HG02885 (cell line): ENCODE data around the gene GK.
"Not testable (repeated sequence)": the region's sequence is repeated elsewhere in the genome, so short reads cannot be mapped to it uniquely, and the experiment has no call there.

ENCODE experiments used
- ATAC-seq: cut with Tn5 transposase; IDR thresholded peaks from one replicate; pipeline ENCODE4 v1.9.1; 2021; ENCODE audit warnings: mild to moderate bottlenecking; ENCODE audit not compliant: unreplicated experiment, poor library complexity

The GK gene

GRCh38 chrX:30652527-30653414, 452 bp upstream of the GK start:
- peak; percentile 88 for ATAC-seq

GRCh38 chrX:30654386-30654785, 1.2 kb downstream of the GK start:
- ATAC-seq = not testable (repeated sequence)

GRCh38 chrX:30654989-30655607, 1.9 kb downstream of the GK start:
- no peak for ATAC-seq

- no peak for ATAC-seq
Observed at GRCh38 chrX:30655991-30656390, 2.8 kb downstream of the GK start.

GRCh38 chrX:30657196-30658161, 4.3 kb downstream of the GK start:
- no peak for ATAC-seq

- peak; percentile 35 for ATAC-seq
Observed at GRCh38 chrX:30659421-30659820, 6.2 kb downstream of the GK start.

GRCh38 chrX:30661228-30661627, 8.0 kb downstream of the GK start:
- ATAC-seq = no peak

GRCh38 chrX:30663322-30663721, 10.1 kb downstream of the GK start:
- no peak for ATAC-seq

- no peak for ATAC-seq
Observed at GRCh38 chrX:30665471-30665870, 12.2 kb downstream of the GK start.

- no peak for ATAC-seq
Observed at GRCh38 chrX:30666094-30666493, 12.9 kb downstream of the GK start.

- ATAC-seq = no peak
Observed at GRCh38 chrX:30668581-30668980, 15.4 kb downstream of the GK start.

GRCh38 chrX:30671189-30671588, 18.0 kb downstream of the GK start:
- ATAC-seq = not testable (repeated sequence)

GRCh38 chrX:30673127-30673796, 20.0 kb downstream of the GK start:
- no peak for ATAC-seq

- ATAC-seq = no peak
Observed at GRCh38 chrX:30673884-30674598, 20.8 kb downstream of the GK start.

- ATAC-seq = no peak
Observed at GRCh38 chrX:30674799-30675198, 21.6 kb downstream of the GK start.

- ATAC-seq = no peak
Observed at GRCh38 chrX:30679369-30679768, 26.1 kb downstream of the GK start.

- no peak for ATAC-seq
Observed at GRCh38 chrX:30680618-30681017, 27.4 kb downstream of the GK start.

GRCh38 chrX:30688641-30689040, 35.4 kb downstream of the GK start:
- ATAC-seq = no peak

GRCh38 chrX:30689116-30689515, 35.9 kb downstream of the GK start:
- no peak for ATAC-seq
